SK-N-SH treated with all-trans-retinoic acid at 6 μM for 48 hours (cell line): ENCODE results near the gene KLK1.

Experiments
- ARNTL ChIP-seq: fragments of 450-650 bp; formaldehyde crosslinking; IDR thresholded peaks from 2 replicates; pipeline ENCODE4 v1.5.0; 2020; ENCODE audit warnings: low read depth, mild to moderate bottlenecking, moderate library complexity, borderline replicate concordance
- PATZ1 ChIP-seq: fragments of 250-450 bp; sonication (Bioruptor Pico); IDR thresholded peaks from 2 replicates; pipeline ENCODE4 v1.8.0; 2020; ENCODE audit warnings: mild to moderate bottlenecking, moderate library complexity, borderline replicate concordance
- POU6F1 ChIP-seq: fragments of 250-450 bp; sonication (Bioruptor Pico); IDR thresholded peaks from 2 replicates; pipeline ENCODE4 v1.8.0; 2021; ENCODE audit warnings: low read depth, mild to moderate bottlenecking, moderate library complexity, borderline replicate concordance
- SNAI2 ChIP-seq: fragments of 250-450 bp; sonication (Bioruptor Pico); IDR thresholded peaks from 2 replicates; pipeline ENCODE4 v1.5.0; 2020; ENCODE audit warnings: mild to moderate bottlenecking, moderate library complexity
- TCF4 ChIP-seq: fragments of 250-450 bp; sonication (Bioruptor Pico); IDR thresholded peaks from 2 replicates; pipeline ENCODE4 v1.8.0; 2021; ENCODE audit warnings: mild to moderate bottlenecking, moderate library complexity, borderline replicate concordance
- ZFP3 ChIP-seq: fragments of 250-450 bp; sonication (Bioruptor Pico); IDR thresholded peaks from 2 replicates; pipeline ENCODE4 v1.5.0; 2020; ENCODE audit warnings: mild to moderate bottlenecking, moderate library complexity
- ZFP30 ChIP-seq: fragments of 450-650 bp; formaldehyde crosslinking; IDR thresholded peaks from 2 replicates; pipeline ENCODE4 v1.5.0; 2022; ENCODE audit warnings: mild to moderate bottlenecking, moderate library complexity
- ZNF565 ChIP-seq: fragments of 450-650 bp; formaldehyde crosslinking; conservative IDR thresholded peaks from 2 replicates; pipeline ENCODE4 v1.5.0; 2020; ENCODE audit warnings: low read depth, mild to moderate bottlenecking, moderate library complexity
- ZNF70 ChIP-seq: fragments of 450-650 bp; formaldehyde crosslinking; IDR thresholded peaks from 2 replicates; pipeline ENCODE4 v1.5.0; 2020; ENCODE audit warnings: mild to moderate bottlenecking, moderate library complexity
- ZNF8 ChIP-seq: fragments of 450-650 bp; formaldehyde crosslinking; IDR thresholded peaks from 2 replicates; pipeline ENCODE4 v1.5.0; 2020; ENCODE audit warnings: mild to moderate bottlenecking, moderate library complexity

DNA sequence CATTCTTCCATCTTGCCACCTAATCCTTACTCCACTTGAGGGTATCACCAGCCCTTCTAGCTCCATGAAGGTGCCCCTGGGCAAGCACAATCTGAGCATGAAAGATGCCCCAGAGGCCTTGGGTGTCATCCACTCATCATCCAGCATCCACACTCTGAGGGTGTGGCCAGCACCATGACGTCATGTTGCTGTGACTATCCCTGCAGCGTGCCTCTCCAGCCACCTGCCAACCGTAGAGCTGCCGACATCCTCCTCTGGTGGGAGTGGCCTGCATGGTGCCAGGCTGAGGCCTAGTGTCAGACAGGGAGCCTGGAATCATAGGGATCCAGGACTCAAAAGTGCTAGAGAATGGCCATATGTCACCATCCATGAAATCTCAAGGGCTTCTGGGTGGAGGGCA lies 28.0 kb upstream of the KLK1 start:
- TF ChIP-seq ZFP30 (CRISPR knock-in tag) (no peak), ARNTL (CRISPR knock-in tag) (no peak), PATZ1 (CRISPR knock-in tag) (no peak), TCF4 (no peak), ZNF565 (CRISPR knock-in tag) (no peak), SNAI2 (CRISPR knock-in tag) (no peak), ZNF70 (CRISPR knock-in tag) (no peak), ZNF8 (CRISPR knock-in tag) (no peak), POU6F1 (no peak), ZFP3 (CRISPR knock-in tag) (no peak)
